Posterior cingulate gyrus (tissue), 11 donors: ENCODE data around the gene PA2G4.
"Not testable (repeated sequence)": the region's sequence is repeated elsewhere in the genome, so short reads cannot be mapped to it uniquely, and the experiment has no call there.

Experiments used
- DNase-seq, 10 donors: peaks; one replicate each; pipeline versions ENCODE4 v3.0.0 to v3.0.0-alpha.2; 2020 to 2021; ENCODE audit warnings: mixed read lengths in 3 of 10
- intact Hi-C: fragments of 100-400 bp; cut with DNase I; formaldehyde crosslinking; loops from one replicate; pipeline ENCODE4 v1.15.1; 2023

The PA2G4 gene

GRCh38 chr12:56097738-56098137, 6.6 kb upstream of the PA2G4 start:
- intact Hi-C loops: no loop called here
- no peak for DNase-seq

- intact Hi-C loops: no loop called here
- DNase-seq: no peak
These were observed 5.8 kb upstream of the PA2G4 start for GRCh38 chr12:56098592-56098991.

GRCh38 chr12:56099787-56100186, 4.6 kb upstream of the PA2G4 start:
- intact Hi-C loops: loop anchor here (5.0 kb wide), 1 partner anchor 52 kb away; no protein-coding TSS in a partner anchor
- no peak for DNase-seq

GRCh38 chr12:56101045-56101444, 3.3 kb upstream of the PA2G4 start:
- intact Hi-C loops: loop anchor here (5.0 kb wide), 1 partner anchor 54 kb away; no protein-coding TSS in a partner anchor
- no peak for DNase-seq

- DNase-seq: no peak
- intact Hi-C loops: loop anchor here (5.0 kb wide), 1 partner anchor 55 kb away; no protein-coding TSS in a partner anchor
These were observed 1.7 kb upstream of the PA2G4 start for GRCh38 chr12:56102683-56103065.

GRCh38 chr12:56103066-56103711, 1.2 kb upstream of the PA2G4 start:
- DNase-seq: no peak
- intact Hi-C loops: loop anchor here (5.0 kb wide), 1 partner anchor 56 kb away; no protein-coding TSS in a partner anchor

GRCh38 chr12:56103823-56104108, 593 bp upstream of the PA2G4 start:
- intact Hi-C loops: loop anchor here (5.0 kb wide), 1 partner anchor 56 kb away; no protein-coding TSS in a partner anchor
- DNase-seq: no peak

- intact Hi-C loops: loop anchor here (5.0 kb wide), 1 partner anchor 58 kb away; no protein-coding TSS in a partner anchor
- peak in 2 of 10 donors; percentile 19 to 88 for DNase-seq
These were observed 653 bp downstream of the PA2G4 start for GRCh38 chr12:56104815-56105608.

- intact Hi-C loops: no loop called here
These were observed 1.2 kb downstream of the PA2G4 start for GRCh38 chr12:56105609-56105902.

GRCh38 chr12:56107242-56107641, 2.9 kb downstream of the PA2G4 start:
- intact Hi-C loops: no loop called here
- no peak for DNase-seq

More at GRCh38 chr12:56105609-56105902, 1.2 kb downstream of the PA2G4 start:
- DNase-seq: no peak

GRCh38 chr12:56110571-56110970, 6.2 kb downstream of the PA2G4 start:
- DNase-seq: no peak
- intact Hi-C loops: no loop called here

- DNase-seq: no peak
- intact Hi-C loops: no loop called here
These were observed 9.7 kb downstream of the PA2G4 start for GRCh38 chr12:56114084-56114483.

- intact Hi-C loops: loop anchor here (5.0 kb wide), 4 partner anchors 33 to 118 kb away; partner anchors contain the start of genes ERBB3, MYL6B, RPS26 and SUOX
- DNase-seq: peak in 1 of 10 donors; percentile 62
These were observed 11.0 kb downstream of the PA2G4 start for GRCh38 chr12:56115329-56115728.

GRCh38 chr12:56116267-56117081, 12.1 kb downstream of the PA2G4 start, which contains the start of gene RPL41:
Gene RPL41, plus strand, starts transcription at chr12:56116633.
- intact Hi-C loops: loop anchor here (5.0 kb wide), 4 partner anchors 34 to 119 kb away; partner anchors contain the start of genes ERBB3, MYL6B, RPS26 and SUOX
- DNase-seq: peak; percentile 89 to 99 (median 96)

GRCh38 chr12:56117082-56117706, 12.8 kb downstream of the PA2G4 start:
- intact Hi-C loops: loop anchor here (5.0 kb wide), 4 partner anchors 35 to 120 kb away; partner anchors contain the start of genes ERBB3, MYL6B, RPS26 and SUOX
- DNase-seq: not testable (repeated sequence)

- intact Hi-C loops: loop anchor here (2.0 to 5.0 kb wide), 6 partner anchors 34 to 141 kb away; partner anchors contain the start of genes ANKRD52, ERBB3, MYL6B and RPS26
- DNase-seq: peak; percentile 93 to 100 (median 96)
These were observed 13.7 kb downstream of the PA2G4 start, which contains the start of gene ZC3H10 for GRCh38 chr12:56117778-56118687. Gene ZC3H10, plus strand, starts transcription at chr12:56118266. Its CDS starts 2,297 bp downstream, at chr12:56120563.

GRCh38 chr12:56118688-56119357, 14.5 kb downstream of the PA2G4 start:
- intact Hi-C loops: loop anchor here (2.0 to 5.0 kb wide), 6 partner anchors 33 to 140 kb away; partner anchors contain the start of genes ANKRD52, ERBB3, MYL6B and RPS26
- no peak for DNase-seq

GRCh38 chr12:56119361-56119796, 15.0 kb downstream of the PA2G4 start:
- peak in 6 of 10 donors; percentile 35 to 88 (median 48) for DNase-seq
- intact Hi-C loops: loop anchor here (2.0 to 5.0 kb wide), 6 partner anchors 33 to 139 kb away; partner anchors contain the start of genes ANKRD52, ERBB3, MYL6B and RPS26
